Left renal pelvis (tissue), 4 donors: ENCODE results near the gene VPS13C. TPM values are rescaled to one million over a fixed set of nuclear protein-coding genes. Genes with fewer than 3 reads are reported as not detected.
A peak's percentile ranks its signal among the peaks of the same experiment; 100 is the strongest.

Source experiments
- DNase-seq, 4 donors: peaks; one replicate each; pipeline ENCODE4 v3.0.0-alpha.2; 2013; ENCODE audit warnings: low read depth in 4 of 4, low spot score in 3 of 4
- polyA plus RNA-seq, 4 donors: library from polyadenylated mRNA; unstranded; fragments of 120-200 nt; gene quantifications; one replicate each; pipeline ENCODE4 v1.2.1, GENCODE V29; 2013; ENCODE audit not compliant: insufficient read length in 4 of 4

Gene VPS13C, protein sequence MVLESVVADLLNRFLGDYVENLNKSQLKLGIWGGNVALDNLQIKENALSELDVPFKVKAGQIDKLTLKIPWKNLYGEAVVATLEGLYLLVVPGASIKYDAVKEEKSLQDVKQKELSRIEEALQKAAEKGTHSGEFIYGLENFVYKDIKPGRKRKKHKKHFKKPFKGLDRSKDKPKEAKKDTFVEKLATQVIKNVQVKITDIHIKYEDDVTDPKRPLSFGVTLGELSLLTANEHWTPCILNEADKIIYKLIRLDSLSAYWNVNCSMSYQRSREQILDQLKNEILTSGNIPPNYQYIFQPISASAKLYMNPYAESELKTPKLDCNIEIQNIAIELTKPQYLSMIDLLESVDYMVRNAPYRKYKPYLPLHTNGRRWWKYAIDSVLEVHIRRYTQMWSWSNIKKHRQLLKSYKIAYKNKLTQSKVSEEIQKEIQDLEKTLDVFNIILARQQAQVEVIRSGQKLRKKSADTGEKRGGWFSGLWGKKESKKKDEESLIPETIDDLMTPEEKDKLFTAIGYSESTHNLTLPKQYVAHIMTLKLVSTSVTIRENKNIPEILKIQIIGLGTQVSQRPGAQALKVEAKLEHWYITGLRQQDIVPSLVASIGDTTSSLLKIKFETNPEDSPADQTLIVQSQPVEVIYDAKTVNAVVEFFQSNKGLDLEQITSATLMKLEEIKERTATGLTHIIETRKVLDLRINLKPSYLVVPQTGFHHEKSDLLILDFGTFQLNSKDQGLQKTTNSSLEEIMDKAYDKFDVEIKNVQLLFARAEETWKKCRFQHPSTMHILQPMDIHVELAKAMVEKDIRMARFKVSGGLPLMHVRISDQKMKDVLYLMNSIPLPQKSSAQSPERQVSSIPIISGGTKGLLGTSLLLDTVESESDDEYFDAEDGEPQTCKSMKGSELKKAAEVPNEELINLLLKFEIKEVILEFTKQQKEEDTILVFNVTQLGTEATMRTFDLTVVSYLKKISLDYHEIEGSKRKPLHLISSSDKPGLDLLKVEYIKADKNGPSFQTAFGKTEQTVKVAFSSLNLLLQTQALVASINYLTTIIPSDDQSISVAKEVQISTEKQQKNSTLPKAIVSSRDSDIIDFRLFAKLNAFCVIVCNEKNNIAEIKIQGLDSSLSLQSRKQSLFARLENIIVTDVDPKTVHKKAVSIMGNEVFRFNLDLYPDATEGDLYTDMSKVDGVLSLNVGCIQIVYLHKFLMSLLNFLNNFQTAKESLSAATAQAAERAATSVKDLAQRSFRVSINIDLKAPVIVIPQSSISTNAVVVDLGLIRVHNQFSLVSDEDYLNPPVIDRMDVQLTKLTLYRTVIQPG (N-terminal part only)
- 10 to 100 TPM; 30.9 to 53.3 (median 42.4) TPM for polyA plus RNA-seq

DNA sequence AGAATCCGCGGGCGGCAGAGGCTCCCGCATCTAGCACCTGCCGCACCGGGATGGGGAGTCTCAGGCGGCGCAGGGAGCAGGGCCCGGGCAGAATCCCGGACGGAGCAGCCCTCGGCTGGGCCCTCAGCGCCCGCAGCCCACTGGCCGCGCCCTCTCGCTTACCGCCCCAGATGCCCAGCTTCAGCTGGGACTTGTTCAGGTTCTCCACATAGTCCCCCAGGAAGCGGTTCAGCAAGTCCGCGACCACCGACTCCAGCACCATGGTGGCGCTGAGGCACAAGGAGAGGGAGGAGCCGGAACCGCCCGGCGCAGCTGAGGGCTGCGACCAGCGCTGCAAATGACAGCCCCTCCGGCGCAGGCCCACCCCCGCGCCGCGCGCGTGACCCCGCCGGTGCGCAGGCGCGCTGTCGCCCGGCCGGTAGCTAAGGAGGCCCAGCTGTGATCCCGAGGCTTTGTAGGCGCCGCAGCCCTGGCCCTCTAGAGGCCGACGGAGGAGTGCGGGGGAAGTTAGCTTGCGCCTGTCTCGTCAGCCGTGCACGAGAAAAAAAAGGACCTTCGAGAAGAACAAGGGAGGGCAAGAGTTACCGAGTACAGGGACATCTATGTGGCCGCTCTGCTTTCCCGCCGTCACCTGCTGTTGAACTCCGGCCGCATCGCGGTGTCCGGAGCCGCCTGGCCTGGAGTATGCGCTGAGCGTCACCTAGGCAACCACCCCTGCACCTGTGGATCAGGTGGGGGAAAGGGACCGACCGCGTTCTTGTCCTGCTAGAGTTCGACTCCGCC, at the start of gene VPS13C:
TSS of gene VPS13C (minus strand) at position 335 of the 783 bp plus-strand sequence. CDS start at position 262, 73 bp downstream.
- peak in 3 of 4 donors; percentile 87 to 91 (median 89) for DNase-seq

DNA sequence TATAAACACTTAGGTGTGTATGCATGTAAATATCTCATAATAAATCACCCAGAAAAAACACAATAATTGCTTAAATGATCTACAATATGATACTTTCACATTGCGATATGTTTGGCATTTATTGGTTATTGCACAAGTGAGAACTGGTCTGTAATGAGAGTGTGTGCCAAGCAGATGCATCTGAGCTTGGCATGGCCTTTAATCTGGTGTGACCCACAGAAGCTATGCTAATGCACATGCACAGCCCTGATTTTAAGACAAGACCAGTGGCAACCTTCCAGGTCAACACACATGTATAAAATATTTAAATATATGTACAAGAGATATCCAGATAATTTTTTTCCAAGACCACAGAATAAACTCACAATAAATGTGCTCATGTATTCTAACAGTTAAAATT, 49.2 kb upstream of the VPS13C start:
- DNase-seq, result no peak

DNA sequence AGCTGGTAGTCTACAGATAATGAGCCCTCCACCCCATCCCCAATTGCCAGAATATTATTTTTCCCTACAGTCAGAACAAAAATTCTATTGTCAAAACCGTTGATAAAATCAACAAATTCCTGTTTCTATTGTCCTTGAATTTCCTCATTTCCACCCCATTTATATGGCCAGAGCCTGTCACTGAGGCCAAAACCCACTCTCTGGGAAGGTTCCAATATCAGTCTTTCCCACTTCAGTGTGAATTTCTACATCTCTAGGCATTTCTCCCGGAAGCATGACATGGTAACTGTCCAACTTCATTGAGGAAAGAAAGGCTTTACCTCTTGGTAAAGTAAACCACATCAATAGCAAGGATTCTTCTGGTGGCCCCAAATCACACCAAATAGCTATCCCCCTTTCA, 48.2 kb upstream of the VPS13C start:
- no peak for DNase-seq

DNA sequence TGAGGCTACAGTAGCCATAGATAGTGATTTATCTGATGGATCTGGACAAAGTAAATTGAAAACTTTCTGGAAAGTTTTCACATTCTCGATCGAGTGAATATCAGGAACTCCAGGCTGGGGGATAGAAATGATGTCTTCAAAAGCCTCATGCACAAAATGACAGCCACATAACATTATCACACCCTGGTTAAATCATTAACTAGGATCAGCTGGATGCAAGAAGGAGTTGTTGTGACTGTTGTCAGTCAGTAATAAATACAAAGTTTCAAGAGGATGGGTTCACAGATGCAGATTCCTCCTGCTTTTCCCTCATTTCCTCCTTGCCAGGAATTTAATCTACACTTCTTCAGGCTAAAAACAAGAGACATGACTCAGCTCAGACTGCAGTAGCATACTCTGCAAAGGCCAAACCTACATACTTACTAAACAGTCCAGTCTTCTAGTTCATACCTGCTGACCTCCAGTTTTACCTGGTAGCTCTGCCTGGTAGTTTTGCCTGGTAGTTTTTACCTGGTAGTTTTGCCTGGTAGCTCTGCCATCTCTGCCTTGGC, 47.4 kb upstream of the VPS13C start:
- DNase-seq, result no peak

DNA sequence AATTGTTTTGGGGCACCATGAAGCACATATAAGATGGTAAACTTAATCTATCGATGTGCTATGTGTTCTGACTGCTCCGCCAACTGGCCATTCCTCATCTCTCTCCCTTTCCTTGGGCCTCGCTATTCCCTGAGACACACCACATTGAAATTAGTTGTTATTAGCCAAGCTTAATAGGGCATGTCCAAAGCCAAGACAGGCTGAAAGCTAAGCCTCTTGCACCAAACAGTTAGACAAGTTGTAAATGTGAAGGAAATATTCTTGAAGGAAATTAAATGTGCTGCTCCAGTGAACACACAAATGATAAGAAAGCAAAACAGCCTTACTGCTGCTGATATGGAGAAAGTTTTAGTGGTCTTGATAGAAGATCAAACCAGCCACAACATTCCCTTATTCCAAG, 45.8 kb upstream of the VPS13C start:
- DNase-seq, result no peak

DNA sequence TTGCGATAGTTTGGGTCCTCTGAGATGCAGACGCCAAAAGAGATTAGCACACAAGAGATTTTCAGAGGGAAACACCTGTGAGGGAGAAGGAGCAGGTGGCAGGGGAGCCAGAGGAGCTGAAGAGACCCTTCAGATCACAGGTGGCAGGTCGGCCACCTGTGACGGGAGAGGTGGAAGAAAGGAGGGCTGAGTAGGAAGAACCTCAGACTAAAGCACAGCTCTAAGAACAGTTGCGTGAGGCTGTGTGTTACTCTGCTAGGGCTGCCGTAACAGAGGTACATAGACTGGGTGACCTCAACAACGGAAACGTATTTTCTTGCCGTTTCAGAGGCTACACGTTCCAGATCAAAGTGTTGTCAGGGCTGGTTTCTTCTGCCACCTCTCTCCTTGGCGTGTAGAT, 45.0 kb upstream of the VPS13C start:
- DNase-seq, result no peak

DNA sequence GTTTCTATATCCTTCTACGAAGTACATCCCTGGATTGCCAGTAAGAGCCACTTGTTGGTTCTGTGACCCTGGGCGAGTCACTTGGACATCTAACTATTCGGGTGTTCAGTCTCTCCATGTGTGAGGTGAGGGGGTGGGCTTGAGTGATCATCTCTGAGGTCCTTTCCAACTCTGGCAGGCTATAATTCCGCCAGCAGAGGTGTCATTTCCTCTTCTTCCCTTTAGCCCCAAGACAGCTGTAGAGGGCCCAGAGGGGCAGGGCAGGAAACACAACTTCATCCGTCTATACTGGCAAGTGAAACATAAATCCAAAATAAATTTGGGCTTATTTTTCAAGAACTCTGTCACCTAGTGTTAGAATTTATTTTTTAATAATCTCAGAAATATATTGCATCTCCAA, 44.6 kb upstream of the VPS13C start:
- no peak for DNase-seq

DNA sequence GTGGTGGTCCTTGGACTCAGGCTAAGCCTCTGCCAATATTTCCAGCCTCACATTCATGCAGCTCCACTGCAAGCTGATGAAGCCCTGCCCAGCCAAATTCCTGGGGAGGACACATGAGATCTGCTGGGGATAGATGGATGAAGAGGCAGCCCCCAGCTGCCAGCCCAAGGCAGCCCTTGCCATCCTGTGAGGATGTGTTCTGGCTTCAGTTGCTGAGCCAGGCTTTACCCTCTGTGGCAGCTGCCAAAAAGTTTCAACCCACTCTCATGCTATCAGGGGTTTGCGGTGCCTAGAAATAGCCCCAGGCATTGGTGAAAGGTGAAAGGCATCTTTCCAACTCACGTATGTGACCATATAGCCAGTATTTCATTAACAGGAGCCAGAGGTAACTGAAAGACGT, 44.2 kb upstream of the VPS13C start:
- no peak for DNase-seq

DNA sequence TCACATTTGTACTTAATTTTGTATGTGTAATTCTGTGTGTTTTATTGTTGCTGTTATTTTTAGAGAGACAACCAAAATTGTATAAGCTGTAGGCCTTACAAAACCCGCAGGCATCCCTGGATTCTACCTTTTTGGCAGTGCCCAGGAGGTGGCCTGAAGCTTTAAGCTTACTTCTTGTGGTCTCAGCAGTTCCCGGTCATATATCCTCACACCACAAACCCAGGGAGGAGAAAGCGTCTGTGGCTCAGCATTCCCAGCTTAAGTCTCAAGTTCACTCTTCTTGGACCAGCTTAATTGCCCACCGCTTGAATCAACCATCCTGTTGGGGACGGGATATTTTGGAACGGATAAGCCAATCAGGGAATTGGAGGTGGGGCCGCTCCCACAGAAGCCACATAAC, 43.2 kb upstream of the VPS13C start:
- no peak for DNase-seq

DNA sequence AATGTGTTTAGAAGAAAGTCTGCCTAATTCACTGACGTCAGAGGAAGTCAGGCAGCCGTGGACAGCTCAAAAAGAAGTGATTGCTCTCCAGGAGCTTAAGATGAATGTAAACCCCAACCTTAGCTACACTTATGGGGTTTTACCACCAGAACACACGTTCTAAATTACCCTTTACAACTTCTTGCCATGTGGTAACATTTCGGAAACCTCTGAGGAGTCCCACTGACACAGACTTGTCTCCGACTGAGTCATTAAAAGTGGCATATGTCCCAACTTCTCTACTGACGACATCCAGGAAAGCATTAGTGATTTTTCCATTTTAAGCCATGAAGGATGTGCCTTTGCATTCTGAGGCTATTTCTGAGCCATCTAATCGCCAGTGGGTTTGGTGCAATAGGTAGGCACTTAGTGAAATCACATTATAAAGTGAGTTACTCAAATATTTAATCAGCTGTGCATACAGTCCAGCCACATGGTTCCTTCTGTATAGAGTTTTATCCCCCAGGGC, 38.9 kb upstream of the VPS13C start:
- no peak for DNase-seq

DNA sequence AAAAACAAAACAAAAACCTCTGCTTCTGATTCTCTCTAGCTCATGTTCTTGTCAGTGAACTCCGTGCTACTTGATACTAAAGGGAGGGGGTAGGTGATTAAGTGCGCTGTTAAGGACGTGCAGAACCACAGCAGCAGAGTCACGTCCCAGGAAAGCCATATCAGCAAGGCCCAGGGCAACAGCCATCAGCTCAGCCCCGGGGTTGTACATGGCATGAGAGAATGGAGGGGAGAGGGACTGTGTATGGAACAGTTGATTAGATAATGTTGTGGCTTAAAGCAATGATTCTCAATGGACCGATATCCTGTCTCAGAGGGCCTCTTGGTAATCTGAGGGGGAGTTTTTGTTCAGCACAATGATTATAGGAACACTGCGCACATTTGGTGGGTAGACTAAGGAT, 34.1 kb upstream of the VPS13C start:
- no peak for DNase-seq

DNA sequence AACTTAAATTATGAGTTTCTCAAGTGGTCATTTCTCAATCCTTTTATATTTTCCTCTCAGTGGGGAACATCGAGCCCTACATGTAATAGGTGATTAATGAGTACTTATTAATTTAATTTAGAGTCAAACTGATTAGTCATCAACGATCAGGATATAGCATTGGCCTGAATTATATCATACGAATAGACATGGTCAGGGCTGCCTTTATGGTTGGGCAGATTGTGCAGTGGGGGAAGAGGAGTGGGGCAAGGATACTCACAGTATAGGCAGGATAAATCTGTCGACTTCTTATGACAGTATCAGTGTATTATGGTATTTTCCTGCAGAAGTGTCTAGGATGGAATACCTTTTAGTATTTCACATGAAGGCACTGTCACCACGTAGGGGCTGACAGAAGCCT, 33.6 kb upstream of the VPS13C start:
- DNase-seq, result no peak

DNA sequence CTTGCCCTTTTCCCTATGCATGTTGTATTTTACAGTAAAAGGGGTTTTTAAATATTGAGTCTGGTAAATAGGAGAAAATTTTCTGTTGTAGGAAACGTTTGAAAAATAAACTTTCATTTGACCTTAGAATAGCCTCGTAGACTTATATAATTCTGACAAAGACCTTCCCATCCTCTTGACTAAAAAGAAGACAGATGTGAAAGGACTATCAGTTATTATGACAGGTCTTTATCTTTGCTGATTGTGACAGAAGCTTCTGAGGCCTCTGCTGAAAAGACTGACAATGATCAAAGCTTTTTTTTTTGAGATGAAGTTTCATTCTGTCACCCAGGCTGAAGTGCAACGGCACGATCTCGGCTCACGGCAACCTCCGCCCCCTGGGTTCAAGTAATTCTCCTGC, 30.7 kb upstream of the VPS13C start:
- DNase-seq, result no peak

DNA sequence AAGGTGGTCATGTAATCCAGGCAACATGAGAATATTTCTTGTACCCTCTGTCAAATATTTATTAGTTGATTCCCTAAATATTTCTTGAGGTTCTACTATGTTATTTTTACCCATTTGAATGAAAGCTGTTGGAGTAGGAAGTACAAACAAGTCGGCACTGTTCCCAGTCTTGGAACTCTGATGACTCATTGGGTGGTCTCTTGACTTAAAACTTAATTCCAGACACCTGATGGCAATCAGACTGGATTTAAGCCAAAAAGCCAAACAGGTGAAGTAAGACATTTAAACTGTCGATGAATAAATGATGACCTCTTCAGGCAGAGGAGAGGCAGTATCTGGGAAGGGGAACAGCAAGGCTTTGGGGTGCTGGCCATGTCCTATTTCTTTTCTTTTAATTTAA, 29.4 kb upstream of the VPS13C start:
- DNase-seq, result no peak

DNA sequence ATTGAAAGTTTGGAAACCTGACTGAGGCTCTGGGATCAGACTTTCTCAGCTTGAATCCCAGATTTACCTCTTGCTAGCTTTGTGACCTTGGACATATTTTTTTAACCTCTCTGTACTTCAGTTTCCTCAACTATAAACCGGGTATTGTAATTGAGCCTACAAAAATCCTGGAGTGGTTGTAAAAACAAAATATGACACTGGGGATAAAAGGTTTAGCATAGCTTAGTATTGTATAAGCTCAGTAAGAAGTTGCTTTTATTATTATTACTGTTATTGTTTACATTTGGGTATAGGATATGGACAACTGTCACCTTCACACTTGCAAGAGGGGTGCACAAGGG, 28.1 kb upstream of the VPS13C start:
- no peak for DNase-seq

DNA sequence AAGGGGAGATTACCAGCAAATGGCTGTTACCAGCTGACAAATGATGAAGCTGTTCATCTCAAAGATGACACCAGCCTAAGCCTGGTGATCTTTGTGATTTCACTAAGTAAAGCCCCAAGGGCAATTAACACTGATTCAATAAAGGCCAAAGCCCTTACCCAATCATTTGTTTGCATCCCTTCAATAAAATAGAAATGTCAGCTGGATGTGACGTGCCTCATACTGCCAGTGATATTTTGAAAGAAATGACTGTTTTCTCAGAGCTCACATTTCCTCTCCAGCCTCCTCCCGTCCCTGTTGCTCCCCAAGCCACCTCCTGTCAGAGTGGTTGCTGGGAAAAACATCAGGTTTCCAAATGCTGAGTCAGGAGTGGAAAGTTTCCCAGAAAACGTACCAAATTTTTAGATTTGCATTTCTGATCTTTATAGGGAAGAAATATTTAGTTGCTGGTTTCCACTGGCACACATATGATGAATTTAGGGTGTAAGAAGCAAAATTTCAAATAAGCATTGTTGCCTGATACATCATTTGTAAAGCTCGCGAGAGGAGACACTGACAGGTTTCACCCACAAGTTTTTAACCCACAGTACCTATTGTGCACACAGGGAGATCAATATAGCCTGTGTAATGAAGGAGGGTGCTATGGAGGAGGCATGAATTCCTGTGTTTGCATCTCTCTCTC, 27.6 kb upstream of the VPS13C start:
- no peak for DNase-seq

DNA sequence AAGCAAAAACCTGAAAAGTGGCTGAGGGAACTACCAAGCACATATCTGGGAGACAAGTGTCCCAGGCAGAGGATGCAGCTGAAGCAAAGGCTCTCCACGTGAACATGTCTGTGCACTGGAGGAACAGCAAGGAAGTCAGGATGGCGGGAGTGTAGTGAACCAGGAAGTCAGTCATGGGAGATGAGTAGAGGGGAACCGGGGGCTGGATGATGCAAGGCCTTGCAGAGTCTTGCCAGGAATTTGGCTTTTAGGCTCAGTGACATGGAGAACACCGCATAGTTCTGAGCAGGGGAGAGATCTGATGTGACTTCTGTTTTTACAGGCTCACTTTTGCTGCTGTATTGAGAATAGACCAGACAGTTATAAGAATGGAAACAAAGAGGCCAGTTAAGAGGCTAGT, 25.5 kb upstream of the VPS13C start:
- DNase-seq, result no peak

DNA sequence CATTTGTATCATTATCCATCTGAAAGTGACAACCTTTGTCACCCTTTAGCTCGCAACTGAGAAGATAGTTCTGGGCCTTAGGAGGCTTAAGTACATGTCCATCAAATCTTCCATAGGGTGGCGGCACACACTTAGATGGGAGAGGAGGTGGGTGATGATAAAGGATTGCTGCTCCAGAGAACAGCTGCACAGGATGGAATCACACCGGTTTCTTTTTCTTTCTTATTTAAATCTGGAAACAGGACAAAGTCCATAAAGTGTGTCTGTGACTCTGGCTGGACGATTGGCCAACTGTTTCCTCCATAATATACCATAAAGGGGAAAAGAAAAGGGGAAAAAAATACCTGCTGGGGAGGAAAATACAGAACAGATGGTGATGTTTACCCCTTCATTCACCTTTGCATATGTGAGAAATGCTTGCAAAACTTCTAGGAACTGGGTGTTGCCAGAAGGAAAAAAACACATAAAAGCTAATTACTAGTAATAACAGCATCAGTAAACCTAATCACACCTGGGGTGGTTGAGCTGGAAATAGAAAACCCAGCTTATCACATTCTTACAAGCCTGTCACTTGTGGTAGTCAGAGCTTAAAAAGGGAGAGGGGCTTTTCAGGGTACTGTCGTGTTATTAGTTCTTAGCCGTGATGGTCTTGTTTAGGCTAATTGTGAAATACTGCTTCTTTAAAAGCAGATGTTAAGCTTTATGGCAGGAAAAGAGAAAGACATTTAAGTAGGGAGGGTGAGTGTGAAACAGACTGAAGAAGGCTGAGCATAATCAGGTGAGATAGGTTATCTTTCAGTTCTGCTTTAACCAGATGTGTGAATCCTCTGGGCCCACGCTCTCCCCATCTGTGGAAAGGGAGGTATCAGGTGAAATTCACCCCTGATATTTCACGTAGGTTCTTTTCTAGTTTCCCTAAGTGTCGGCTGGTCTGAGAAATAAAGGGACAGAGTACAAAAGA, 23.2 kb upstream of the VPS13C start:
- DNase-seq, result no peak
